Activated CD4-positive, alpha-beta T cell treated with anti-CD3 and anti-CD28 coated beads, Interleukin-2, amount 50 U/mL, for 16 hours (primary cell): Measurements from ENCODE around the gene MID1.

Experiments used
- DNase-seq: peaks from one replicate; pipeline ENCODE4 v3.0.0-alpha.2; 2020

The MID1 gene

GRCh38 chrX:10482261-10482660 is 138.1 kb downstream of the MID1 start:
- no peak for DNase-seq

DNA sequence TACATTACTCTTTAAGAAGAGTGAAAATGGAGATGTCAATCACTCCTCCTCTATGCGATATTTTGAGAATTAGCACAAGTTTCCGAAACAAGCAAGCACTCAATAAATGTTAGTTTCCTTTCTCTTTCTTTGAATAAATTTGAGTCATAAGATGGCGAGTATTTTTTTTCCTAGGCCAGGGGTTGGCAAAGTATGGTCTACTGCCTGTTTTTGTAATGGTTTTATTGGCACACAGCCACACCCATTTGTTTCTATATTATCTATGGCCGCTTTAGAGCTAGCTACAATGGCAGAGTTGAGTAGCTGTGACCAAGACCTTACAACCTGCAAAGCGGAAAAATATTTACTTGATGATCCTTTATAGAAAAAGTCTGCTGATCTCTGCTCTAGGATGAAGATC is 139.5 kb downstream of the MID1 start:
- DNase-seq: no peak

DNA sequence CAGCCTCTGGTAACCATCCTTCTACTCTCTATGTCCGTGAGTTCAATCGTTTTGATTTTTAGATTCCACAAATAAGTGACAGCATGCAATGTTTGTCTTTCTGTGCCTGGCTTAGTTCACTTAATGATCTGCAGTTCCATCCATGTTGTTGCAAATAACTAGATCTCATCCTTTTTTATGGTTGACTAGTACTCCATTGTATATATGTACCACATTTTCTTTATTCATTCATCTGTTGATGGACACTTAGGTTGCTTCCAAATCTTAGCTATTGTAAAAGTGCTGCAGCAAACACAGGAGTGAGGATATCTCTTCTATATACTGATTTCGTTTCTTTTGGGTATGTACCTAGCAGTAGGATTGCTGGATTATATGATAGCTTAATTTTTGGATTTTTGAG is 140.9 kb downstream of the MID1 start:
- DNase-seq: no peak

DNA sequence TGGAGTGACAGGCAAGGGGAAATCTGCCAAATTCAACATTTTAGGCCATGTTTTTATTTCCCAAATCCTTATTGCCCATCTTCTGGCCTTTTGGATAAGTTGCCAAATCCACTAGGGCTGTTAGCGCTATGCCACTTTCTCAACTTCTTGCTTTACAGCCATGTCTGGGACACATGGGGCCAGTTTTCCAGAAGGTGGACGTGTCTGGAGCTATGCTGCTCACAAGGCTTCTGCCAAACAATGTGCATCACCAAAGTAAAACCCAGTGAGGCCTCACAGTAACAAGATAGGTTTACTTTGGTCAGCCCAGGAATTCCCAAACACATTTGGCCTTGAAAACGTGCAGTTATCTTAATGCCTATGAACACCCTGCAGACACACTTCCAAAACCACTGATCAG is 142.9 kb downstream of the MID1 start:
- DNase-seq: no peak

- DNase-seq: no peak
Measured at GRCh38 chrX:10474913-10475568, 145.3 kb downstream of the MID1 start.

- DNase-seq: no peak
Measured at GRCh38 chrX:10474510-10474909, 145.9 kb downstream of the MID1 start.

- no peak for DNase-seq
Measured at GRCh38 chrX:10471418-10471817, 149.0 kb downstream of the MID1 start.

DNA sequence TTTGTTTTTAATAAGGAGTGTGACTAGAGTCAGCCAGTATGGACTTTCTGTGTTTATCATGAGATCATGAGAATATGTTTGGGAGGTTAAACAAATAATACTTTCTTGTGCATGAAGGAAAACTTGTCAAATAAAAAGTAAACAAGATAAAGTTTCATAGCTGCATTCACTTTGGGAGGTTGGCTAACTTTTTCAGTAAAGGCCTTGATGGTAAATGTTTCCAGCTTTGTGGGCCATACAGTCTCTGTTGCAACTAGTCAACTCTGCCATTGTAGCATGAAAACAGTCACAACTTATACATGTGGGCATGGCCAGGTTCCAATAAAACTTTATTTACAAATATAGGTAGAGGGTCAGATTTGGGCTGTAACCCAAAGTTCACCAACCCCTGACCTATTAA is 150.4 kb downstream of the MID1 start:
- DNase-seq: no peak

DNA sequence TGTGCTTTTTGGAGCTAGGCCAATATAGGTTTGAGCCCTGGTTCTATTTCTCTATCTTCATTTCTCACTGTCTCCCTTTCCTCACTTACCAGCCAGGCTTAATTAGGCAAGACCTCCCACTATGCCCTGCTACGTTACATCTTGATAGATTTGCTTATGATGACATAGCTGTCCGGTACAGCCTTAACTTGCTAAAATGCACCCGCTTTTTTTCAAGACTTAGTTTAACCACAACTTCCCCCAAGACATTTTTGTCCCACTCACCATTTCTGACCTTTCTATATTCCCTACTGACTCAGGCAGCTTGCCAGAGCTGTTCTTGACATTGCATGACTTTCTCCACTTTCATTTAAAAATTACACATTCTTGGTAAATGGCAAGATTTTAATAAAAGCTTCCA is 152.6 kb downstream of the MID1 start:
- DNase-seq: no peak

DNA sequence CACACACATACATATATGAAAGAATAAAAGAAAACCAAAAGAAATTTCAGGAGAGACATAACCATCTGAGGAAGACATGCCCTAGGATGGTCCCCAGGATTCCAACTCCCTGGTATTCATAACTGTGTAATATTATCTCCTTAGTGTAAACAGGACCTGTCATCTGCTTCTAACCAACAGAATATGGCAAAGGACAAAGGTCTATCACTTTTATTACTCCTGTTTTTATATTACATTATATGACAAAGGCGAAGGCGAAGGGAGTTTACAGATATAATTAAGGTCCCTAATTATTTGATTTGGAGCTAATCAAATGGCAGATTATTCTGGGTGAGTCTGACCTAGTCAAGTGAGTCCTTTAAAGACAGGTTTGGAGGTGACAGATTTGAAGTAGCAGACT is 155.1 kb downstream of the MID1 start:
- DNase-seq: no peak

DNA sequence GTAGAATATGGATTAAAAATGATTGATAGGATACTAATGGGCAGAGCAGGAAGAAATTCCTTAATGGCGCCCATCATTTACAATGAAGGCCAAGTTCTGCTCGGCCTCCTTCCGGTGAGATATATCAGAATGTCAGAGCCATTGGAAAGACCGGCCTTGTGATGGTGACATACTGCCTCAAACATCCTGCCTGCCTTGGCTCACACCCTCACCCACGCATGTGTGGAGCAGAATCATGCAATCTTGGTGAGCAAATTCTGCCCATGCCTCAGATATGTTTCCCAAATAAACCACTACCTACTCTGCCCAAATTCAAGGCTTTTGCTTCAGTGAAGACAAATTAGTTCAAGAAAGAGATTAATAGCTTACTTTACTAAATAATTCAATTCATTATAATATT is 163.3 kb downstream of the MID1 start:
- DNase-seq: no peak

- DNase-seq: no peak
Measured at GRCh38 chrX:10453945-10454344, 166.4 kb downstream of the MID1 start.

GRCh38 chrX:10450959-10451355 is 169.4 kb downstream of the MID1 start:
- no peak for DNase-seq

DNA sequence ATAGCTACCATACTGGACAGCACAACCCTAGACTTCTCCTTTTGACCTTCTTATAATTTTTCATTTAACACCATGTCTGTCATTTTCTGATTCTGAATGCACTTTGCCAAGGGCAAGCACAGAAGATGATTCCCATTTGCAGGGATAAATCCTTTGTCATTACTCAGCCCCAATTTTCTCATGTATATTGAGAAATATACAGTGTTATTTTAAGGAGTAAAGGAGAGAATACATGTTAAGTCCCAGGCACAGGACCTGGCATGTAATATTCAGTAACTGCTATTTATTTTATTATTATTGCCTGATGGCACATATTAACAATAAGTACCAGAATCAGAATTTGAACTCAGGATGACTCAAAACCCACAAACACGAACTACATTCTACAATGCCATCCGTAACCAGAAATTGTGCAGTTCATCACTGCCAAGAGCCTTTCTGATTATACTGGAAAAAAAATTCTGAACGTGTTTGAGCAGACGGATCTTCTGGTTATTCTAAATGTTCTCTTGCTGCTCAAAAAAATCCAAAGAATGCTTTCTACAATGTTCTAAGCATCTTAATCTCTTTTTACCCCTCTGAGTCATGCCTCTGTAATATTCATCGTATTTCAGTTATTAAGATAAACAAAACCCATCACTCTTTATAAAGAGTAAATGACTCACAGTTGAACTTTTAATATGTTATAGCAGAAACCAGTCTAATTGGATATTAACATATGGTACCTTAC is 170.0 kb downstream of the MID1 start:
- no peak for DNase-seq

DNA sequence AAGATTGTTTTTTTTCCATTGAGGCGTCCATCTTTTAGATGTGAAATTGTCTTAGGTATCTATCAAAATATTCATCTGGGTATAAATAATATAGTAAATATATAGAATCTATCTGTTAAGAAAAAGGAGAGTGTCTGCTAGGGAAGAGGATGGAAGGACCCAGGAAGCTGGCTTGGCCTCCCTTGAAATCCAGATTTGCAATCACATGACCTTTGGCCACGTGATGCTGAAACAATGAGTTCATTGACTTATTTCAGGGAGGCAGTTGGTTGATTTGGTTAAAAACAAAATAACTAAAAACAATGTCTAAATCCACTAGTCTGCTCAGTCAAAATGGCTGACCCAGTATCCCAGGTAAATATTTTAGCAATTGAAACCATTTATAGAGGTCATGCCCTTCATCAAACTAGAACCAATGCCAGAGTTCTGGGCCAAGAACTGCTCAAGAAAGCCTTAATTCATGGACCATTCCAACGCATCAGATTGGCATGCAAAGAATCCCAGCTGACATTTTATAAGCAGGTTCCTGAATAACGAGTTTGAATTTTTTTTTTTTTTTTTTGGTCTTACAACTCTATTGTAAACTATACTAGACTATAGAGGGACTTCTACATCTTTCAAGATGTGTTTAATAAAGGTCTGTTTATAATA is 172.7 kb downstream of the MID1 start:
- no peak for DNase-seq

DNA sequence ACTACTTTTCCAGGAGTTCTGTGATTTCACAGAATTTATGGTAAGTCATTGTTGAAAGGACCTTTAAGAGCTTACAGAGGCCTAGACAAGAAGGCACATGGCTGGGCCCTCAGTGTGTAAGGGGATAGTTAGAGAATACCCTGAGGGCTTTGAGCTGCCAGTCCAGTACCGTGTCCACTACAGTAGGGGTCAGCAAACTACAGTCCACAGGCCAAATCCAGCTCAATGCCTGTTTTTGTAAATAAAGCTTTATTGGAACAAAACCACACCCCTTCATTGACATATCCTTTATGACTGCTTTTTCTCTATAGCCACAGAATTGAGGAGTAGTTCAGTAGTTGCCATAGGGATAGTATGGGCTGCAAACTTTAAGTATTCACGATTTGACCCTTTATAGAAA is 176.2 kb downstream of the MID1 start:
- no peak for DNase-seq

- no peak for DNase-seq
Measured at GRCh38 chrX:10441464-10441863, 178.9 kb downstream of the MID1 start.

- DNase-seq: no peak
Measured at GRCh38 chrX:10433296-10433965, 187.0 kb downstream of the MID1 start.

DNA sequence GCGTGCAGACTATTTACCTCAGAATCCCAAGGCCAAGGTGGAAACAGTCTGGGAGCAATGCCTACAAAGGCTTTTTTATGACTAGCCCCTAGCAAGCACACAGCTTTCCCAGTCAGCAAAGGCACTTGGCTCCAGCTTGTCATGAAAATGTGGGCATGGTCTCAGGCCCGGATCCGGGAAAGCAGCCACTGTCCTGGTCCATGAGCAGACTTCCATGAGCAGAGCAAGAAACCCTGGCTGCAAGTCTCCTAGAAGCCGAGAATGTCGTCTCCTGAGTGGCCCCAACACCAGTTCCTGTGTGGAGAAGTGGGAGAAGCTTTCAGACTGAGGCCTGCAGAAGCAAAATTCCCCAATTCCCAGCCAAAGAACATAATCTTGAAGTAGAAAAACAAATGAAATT is 190.5 kb downstream of the MID1 start:
- DNase-seq: no peak

GRCh38 chrX:10427249-10427648 is 193.1 kb downstream of the MID1 start:
- DNase-seq: no peak

- DNase-seq: no peak
Measured at GRCh38 chrX:10423716-10424115, 196.7 kb downstream of the MID1 start.

DNA sequence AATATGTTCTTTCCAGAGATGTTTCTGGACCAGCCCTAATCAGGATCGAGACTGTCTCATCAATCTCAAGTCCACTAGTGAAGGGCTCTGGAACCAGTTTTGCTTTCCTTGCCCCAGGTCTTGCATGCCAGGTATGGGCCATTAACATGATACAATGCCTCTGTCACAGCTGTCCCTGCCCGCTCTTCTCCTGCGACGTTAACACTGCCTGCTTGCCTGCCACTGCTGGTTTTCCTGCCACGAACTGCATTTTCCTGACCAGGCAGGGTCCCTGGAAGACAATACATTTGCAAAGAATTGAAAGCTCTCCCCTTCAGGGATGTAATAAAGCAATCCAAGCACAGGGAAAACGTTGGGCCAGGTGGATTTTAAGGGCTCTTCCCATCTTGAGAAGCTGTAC is 200.3 kb downstream of the MID1 start:
- no peak for DNase-seq

GRCh38 chrX:10416424-10416823 is 204.0 kb downstream of the MID1 start:
- DNase-seq: no peak
